Central memory CD8-positive, alpha-beta T cell (primary cell): ENCODE measurements around the gene PAX6.

ENCODE experiments used
- ATAC-seq: fragments of 150-1000 bp; cut with Tn5 transposase; replicated peaks from 2 replicates; pipeline ENCODE4 v1.10.0; 2022; ENCODE audit warnings: mild to moderate bottlenecking, moderate FRiP score, moderate number of reproducible peaks; ENCODE audit not compliant: poor library complexity, severe bottlenecking; ENCODE audit errors: extremely low read depth
- DNase-seq, 2 donors: peaks; one replicate each; pipeline ENCODE4 v3.0.0; 2021; ENCODE audit warnings: low spot score in 2 of 2
- H3K27ac Mint-ChIP-seq: one replicate; pipeline ENCODE4 v1.8.0; 2022; ENCODE audit warnings: low read depth, mild to moderate bottlenecking, moderate library complexity, mixed read lengths
- H3K27me3 Mint-ChIP-seq: one replicate; pipeline ENCODE4 v1.8.0; 2022; ENCODE audit warnings: mixed read lengths
- H3K36me3 Mint-ChIP-seq: one replicate; pipeline ENCODE4 v1.8.0; 2022; ENCODE audit warnings: mild to moderate bottlenecking, moderate library complexity, mixed read lengths; ENCODE audit not compliant: insufficient read depth
- H3K4me1 Mint-ChIP-seq: one replicate; pipeline ENCODE4 v1.8.0; 2022; ENCODE audit warnings: mixed read lengths
- H3K4me3 Mint-ChIP-seq: one replicate; pipeline ENCODE4 v1.8.0; 2022; ENCODE audit warnings: mild to moderate bottlenecking, moderate library complexity, mixed read lengths
- H3K9me3 Mint-ChIP-seq: one replicate; pipeline ENCODE4 v1.8.0; 2022; ENCODE audit warnings: mixed read lengths

PAX6 gene

DNA sequence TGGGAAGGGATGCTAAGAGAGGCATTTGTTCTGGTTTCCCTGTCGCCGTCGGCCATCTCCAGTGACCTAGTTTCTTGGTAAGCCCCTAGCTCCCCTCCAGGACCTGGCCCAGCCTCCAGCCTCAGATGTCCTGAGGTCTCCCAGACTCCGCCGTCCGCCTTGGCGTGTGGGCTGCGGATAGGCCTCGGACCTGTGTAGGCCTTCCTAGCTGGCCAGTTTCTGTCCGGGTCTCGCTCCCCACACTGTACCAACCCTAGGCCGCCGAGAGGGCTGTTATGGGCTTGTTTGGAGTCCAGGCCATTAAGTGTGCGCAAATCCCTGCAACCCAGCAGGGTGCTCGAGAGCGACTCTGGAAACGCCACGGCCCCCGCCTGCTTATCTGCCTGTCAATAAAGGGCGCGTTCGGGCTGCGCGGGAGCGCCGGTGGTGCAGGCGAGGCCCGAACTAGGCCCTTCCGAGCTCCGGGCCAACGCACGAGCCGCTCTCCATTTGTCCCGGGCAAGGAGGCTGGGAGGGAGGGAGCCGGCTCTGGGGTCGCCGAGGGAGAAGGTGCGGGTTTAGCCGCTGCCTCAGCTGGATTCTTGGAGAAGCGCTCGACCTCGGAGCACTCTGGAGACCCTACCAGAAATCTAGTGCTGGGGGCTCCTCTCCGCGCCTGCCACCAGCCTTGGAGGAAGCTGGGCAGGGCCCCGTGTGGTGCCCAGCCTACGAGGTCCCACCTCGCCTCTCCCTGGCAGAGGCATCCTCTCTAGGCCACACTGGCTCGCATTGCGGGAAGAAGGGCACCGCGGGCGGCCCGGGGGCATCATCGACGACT, 8.7 kb upstream of the PAX6 start:
- peaks cover 89% of the 10 kb centered on the region for H3K27me3 Mint-ChIP-seq
- ATAC-seq (no peak), DNase-seq (peak in 1 of 2 donors; percentile 7)
- H3K27ac Mint-ChIP-seq = no peak overlapping the region
- H3K9me3 Mint-ChIP-seq = no peaks in the 10 kb centered on the region
- peaks cover 9% of the 10 kb centered on the region for H3K36me3 Mint-ChIP-seq
- H3K4me3 Mint-ChIP-seq = no peak overlapping the region
- peaks cover 10% of the 10 kb centered on the region for H3K4me1 Mint-ChIP-seq

DNA sequence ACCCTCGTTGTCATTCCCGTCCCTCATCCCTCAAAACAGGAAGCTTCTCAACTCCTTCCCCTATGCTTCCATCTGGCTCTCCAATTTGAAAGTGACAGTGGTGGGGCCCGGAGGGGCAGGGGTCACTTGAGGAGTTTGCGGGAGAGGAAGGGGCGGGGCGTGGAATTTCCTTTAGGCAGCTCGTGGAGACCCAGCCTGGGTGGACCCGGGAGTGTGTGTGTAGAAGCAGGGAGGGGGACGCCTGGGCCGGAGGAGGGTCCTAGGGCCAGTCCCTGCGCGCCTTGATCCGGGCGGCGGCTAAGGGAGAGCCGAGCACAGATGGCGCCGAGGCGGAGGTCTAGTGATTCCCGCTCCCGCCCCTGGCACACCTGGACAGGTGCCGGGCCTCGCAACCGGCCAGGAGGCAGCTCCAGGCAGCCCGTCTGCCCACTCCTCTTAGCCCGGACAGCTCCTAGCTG, 7.8 kb upstream of the PAX6 start:
- Mint-ChIP-seq H3K4me1 (peaks cover 13% of the 10 kb centered on the region), H3K36me3 (peaks cover 7% of the 10 kb centered on the region), H3K27ac (no peak overlapping the region), H3K9me3 (no peaks in the 10 kb centered on the region), H3K27me3 (peaks cover 87% of the 10 kb centered on the region), H3K4me3 (no peak overlapping the region)
- no peak for DNase-seq
- no peak for ATAC-seq

DNA sequence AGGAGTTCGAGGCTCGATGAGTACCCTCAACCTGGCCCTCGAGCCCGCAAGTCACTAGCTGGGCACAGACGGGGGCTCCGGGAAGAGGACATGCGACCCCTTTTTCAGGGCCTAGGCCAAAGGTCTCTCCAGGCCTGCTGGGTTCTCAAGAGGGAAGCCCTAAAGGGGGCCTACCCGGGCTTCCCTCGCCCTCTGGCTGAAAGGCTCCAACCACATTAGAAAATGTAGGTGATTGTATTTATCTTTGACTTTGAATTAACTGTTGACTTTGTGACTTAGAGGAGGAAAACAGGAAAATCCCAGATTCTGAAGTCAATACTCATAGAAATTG, 7.3 kb upstream of the PAX6 start:
- Mint-ChIP-seq H3K9me3 (no peaks in the 10 kb centered on the region), H3K27me3 (peaks cover 82% of the 10 kb centered on the region), H3K4me3 (no peak overlapping the region), H3K4me1 (peaks cover 13% of the 10 kb centered on the region), H3K36me3 (peaks cover 7% of the 10 kb centered on the region), H3K27ac (no peak overlapping the region)
- ATAC-seq (no peak), DNase-seq (no peak)

DNA sequence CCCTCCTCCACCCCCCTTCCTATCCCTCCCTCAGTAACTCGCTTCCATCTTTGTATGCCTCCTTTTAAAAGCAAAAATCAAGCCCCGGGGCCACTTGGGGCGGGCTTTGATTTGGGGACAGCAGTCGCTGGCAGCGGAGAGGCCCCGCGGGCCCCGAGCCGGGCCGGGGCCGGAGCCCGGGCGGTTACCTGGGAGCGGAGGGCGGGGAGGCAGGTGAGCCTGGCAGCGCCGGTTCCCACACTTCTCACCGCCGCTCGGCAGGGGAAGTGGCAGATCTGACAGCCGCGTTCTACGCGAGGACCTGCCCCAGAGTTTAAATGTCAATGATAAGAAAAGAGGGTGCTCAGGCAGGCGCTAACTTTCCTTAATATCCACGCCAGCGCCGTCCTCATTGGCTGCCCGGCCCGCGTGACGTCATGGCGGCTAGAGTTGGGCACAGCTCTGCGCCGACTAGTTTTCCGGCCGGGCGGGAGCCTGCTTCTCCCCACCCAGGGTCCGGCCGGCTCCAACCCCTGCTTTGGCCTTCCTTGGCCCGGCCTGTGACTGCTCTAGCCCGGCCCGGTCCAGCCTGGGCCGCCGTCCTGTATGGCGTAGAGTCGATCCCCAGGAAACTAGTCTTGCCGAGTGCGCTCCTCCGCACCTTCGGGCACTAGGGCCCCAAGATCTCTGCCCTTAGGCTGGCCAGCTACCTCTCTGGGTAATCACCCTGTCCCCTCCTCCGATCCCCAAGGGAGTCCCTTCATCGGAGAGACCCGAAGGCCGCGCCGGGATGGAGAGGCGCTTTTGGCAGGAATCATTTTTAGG, 6.7 kb upstream of the PAX6 start:
- H3K27ac Mint-ChIP-seq = no peak overlapping the region
- no peak for ATAC-seq

DNA sequence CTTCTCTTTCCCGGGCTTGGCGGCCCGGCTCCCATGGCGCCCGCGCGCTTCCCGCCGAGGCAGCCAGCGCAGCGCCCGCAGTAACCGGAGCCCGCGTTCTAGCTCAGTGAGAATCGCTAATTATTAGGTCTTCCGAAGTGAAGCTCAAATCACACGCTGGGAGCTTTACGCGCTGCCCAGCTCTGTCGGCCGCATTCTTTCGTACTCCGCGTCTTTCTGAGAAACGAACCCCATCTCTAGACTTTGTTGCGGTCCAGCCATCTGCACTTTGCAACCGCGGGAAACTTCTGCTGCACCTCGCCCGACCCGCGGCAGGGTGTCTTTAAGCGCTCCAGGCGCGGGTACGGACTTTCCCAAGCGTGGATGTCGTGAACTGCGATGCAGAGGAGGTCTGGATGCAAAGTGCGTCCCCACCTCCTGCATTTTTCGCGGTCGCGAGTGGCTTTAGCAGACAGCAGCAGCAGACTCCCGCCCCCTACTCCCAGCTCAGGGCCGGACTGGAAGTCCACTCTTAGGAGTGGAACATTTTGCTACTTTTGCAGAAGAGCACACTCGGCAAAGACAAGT, 6.0 kb upstream of the PAX6 start:
- no peak for DNase-seq
- H3K4me3 Mint-ChIP-seq = peak overlapping the region; percentile 57
- H3K27ac Mint-ChIP-seq = no peak overlapping the region
- H3K36me3 Mint-ChIP-seq = peaks cover 9% of the 10 kb centered on the region
- H3K9me3 Mint-ChIP-seq = no peaks in the 10 kb centered on the region
- H3K27me3 Mint-ChIP-seq = peaks cover 78% of the 10 kb centered on the region
- peaks cover 19% of the 10 kb centered on the region for H3K4me1 Mint-ChIP-seq
- no peak for ATAC-seq

More for the DNA sequence above, 6.7 kb upstream of the PAX6 start:
- Mint-ChIP-seq H3K27me3 (peaks cover 78% of the 10 kb centered on the region), H3K4me3 (peak overlapping the region; percentile 57), H3K9me3 (no peaks in the 10 kb centered on the region), H3K36me3 (peaks cover 7% of the 10 kb centered on the region), H3K4me1 (peaks cover 13% of the 10 kb centered on the region)
- DNase-seq = no peak

DNA sequence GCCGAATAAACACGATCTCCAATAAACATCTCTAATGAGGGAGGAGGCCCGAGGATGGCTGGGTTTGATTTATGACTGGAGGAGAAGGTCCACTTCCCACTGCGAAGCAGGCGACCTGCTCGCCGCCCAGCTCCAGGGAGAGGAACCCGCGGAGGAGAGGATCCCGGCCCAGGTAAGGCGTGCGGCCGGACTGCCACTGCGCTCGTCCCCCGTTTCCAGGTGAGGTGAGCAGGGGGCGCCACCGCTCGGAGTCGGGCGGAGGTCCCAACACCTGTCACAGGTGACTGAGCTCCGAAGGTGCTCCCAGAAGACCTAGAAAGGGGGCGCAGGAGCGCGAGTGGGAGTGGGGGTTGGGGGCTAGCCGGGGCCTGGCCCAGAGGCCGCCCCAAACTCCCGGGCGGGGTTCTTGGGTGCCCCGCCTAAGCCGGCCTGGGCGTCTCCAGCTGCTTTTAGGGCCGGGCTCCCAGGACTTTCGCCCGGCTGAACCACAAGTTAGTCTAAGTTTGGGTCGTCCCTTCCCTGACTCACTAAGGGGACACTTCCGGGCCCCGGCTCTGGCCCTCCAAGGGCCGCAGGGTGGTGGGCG, 5.4 kb upstream of the PAX6 start:
- DNase-seq (no peak), ATAC-seq (no peak)
- peaks cover 9% of the 10 kb centered on the region for H3K36me3 Mint-ChIP-seq
- H3K4me1 Mint-ChIP-seq = peaks cover 25% of the 10 kb centered on the region
- peaks cover 78% of the 10 kb centered on the region for H3K27me3 Mint-ChIP-seq
- H3K9me3 Mint-ChIP-seq = no peaks in the 10 kb centered on the region
- H3K4me3 Mint-ChIP-seq = peak overlapping the region; percentile 64
- peak overlapping the region; percentile 46 for H3K27ac Mint-ChIP-seq

DNA sequence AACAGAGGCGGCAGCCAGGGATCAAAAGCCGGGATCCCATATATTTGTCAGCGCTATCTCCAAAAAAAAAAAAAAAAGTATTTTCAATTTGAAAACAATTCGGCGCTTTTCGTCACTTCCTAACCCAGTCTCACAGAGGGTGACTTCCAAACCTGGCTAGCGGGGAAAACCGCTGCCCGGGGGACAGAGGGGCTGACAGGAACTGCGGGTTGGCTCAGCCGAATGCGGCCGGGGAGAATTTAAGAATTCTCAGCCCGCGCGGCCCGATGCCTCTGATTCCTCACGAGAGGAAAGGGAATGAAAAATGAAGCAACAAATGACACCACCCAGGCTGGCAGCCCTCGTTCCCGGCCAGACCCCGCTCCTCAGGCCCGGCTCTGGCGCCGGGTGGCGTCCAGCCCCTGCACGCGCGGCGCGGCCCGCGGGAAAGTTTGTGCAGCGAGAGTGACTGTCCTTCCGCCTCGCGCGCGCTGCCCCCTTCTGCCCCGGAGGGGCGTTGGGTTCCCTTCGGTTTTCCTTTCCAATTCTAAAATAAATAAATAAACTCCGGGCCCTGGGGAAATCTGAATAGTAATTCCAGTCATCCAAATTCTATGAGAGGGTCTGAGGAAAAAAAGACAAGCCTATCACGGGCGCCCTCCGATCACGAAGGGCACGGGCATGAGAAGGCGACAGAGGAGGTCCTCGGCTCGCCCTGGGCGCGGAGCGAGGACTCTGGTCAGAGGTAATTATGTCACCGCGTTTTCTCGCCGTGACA, 4.8 kb upstream of the PAX6 start:
- H3K27me3 Mint-ChIP-seq = peaks cover 78% of the 10 kb centered on the region
- peak overlapping the region; percentile 64 for H3K4me3 Mint-ChIP-seq
- ATAC-seq (no peak), DNase-seq (no peak)
- peak overlapping the region; percentile 46 for H3K27ac Mint-ChIP-seq
- peaks cover 9% of the 10 kb centered on the region for H3K36me3 Mint-ChIP-seq
- H3K4me1 Mint-ChIP-seq = peaks cover 29% of the 10 kb centered on the region
- H3K9me3 Mint-ChIP-seq = no peaks in the 10 kb centered on the region

DNA sequence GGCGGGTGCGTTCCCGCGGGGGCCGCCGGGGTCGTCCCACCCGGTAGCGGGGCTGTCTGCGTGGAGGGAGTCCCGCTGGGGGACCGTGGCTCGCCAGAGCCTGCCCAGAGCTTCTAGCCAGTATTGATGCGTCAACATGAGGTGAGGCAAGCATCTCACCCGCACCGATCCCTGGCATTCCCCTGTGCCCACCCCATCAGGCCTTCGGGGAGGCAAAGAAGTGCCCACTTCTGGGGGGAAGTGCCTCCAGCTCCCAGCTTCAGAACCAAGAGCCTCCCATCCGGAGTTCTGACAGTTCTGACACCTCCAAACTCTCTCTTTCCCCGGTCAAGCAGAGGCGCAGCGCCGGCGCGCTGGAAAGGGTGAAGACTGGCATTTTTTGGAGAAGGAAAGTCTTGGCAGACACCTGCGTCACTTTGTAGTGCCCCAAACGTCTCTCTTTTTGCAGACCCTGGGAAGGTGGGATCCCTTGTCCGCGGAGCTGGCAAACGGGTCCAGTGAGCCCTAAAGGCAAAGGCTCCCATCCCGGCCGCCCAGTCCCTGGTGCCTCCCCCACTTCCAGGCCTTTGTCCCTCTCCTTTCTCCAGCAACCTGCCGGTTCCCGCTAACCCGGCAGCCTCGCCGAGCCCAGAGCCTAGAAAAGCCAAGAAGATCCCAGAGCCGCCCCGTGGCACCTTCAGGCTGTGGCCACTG, 3.2 kb upstream of the PAX6 start:
- peaks cover 76% of the 10 kb centered on the region for H3K27me3 Mint-ChIP-seq

DNA sequence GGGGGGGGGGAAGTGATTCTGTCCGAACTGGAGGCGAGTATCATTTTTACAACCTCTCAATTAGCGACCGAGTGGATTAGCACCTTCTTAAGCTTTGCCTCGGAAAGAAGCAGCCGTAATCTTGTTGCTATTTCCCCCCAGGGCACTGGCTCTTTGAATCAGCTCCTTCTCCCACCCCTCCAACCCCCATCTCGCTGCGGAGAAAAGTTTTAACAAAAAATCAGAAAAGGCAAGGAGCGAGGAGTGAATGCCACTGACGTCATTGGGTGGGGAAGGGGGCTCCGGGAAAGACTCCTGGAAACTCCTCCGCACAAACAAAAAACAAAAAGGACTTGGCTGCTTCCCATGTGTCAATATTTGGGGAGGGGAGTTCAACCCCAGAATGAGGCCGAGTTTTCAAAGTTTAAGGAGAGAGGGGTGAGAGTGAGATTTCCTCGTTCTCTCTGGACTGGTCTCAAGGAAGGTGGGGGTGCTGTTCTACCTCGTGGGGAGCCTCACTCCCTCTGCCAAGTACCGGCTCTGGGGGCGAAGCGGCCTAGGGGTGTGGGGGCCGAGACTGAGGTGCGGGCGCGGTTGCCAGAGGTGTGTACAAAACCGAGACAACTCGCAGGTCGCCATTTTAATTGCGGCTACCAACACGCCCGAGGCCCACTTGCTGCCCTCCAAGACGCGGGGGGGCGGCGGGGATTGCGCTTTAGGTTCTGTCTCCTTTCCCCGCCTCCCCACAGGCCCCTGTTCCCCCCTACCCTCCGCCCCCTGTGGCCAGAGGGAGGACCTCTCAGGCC, 2.5 kb upstream of the PAX6 start:
- Mint-ChIP-seq H3K9me3 (no peaks in the 10 kb centered on the region), H3K4me1 (peaks cover 44% of the 10 kb centered on the region), H3K27ac (no peak overlapping the region), H3K4me3 (peak overlapping the region; percentile 73), H3K27me3 (peaks cover 76% of the 10 kb centered on the region), H3K36me3 (peaks cover 9% of the 10 kb centered on the region)
- no peak for ATAC-seq
- DNase-seq = no peak

More for the DNA sequence above, 3.2 kb upstream of the PAX6 start:
- ATAC-seq = no peak
- peak overlapping the region; percentile 40 for H3K4me3 Mint-ChIP-seq
- peaks cover 9% of the 10 kb centered on the region for H3K36me3 Mint-ChIP-seq
- no peaks in the 10 kb centered on the region for H3K9me3 Mint-ChIP-seq
- peak overlapping the region; percentile 58 for H3K27ac Mint-ChIP-seq
- DNase-seq = no peak
- H3K4me1 Mint-ChIP-seq = peaks cover 40% of the 10 kb centered on the region

DNA sequence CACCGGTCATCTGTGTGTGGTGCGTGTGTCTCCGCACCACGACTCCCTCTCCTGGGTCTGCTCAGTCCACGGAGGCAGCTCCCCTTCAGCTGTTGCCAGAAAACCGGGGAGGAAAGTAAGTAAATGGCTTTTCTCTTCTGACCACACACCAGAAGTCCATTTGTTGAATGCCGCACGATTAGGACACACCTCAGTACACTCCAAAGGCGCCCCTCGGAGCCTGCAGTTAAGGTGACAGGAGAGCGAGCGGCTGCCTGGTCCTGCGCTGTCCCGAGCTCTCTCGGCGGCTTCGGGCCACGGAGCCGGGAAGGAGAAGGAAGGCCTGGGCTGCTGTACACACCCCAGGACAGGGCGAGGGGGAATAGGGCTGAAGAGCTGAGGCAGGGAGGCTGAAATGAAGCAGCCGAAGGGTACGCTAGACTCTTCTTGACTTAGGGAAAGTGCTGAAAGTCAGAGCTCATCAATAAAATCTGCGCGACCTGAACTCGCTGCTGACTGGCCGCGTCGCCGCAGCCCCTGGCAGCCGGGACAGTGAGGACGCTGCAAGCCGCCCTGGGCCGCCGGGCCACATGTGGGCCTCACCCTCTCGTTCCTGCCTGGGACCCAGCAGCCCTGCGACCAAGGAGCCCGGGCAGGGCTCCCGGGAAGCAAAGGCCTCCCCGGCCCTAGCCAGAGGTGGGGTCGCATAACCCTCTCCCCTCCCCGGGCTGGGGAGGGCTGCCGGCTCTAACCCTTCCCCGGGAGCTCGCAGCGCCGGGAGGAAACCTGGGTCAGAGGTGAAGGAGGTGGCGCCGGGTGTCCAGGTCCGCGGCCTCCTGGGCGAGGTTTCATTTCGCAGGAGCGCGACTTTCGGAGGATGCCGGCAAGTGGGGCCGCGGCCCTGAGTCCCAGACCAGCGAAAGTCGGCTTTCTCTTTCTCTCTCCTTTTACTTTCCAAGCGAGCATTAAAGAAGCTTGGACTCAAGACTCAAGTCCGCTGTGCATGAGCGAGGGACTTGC, 1.6 kb upstream of the PAX6 start:
- Mint-ChIP-seq H3K27ac (no peak overlapping the region), H3K27me3 (peaks cover 77% of the 10 kb centered on the region), H3K4me3 (peak overlapping the region; percentile 73), H3K36me3 (peaks cover 9% of the 10 kb centered on the region), H3K4me1 (peaks cover 44% of the 10 kb centered on the region), H3K9me3 (no peaks in the 10 kb centered on the region)
- ATAC-seq (no peak), DNase-seq (no peak)
